Mesendoderm (in vitro differentiated cells): ENCODE data around the gene ZNF837.
A peak's percentile ranks its signal among the peaks of the same experiment; 100 is the strongest.

Source experiments
- DNase-seq: peaks from one replicate; pipeline ENCODE4 v3.0.0; 2013
- H2AK5ac ChIP-seq: 2 replicates; pipeline ENCODE4 v1.6.1; 2013; ENCODE audit warnings: low read length, inconsistent platforms
- H2BK120ac ChIP-seq: 2 replicates; pipeline ENCODE4 v1.6.1; 2013; ENCODE audit warnings: low read depth, mild to moderate bottlenecking, low read length, moderate library complexity, mixed read lengths
- H2BK15ac ChIP-seq: replicated peaks from 2 replicates; pipeline ENCODE4 v1.6.1; 2013; ENCODE audit warnings: low read depth, mild to moderate bottlenecking, moderate library complexity
- H2BK5ac ChIP-seq: 2 replicates; pipeline ENCODE4 v1.6.1; 2013; ENCODE audit warnings: low read length, inconsistent platforms
- H3K18ac ChIP-seq: 2 replicates; pipeline ENCODE4 v1.6.1; 2013; ENCODE audit warnings: mild to moderate bottlenecking, low read length, mixed read lengths
- H3K23ac ChIP-seq: one replicate; pipeline ENCODE4 v1.6.1; 2013; ENCODE audit warnings: low read length
- H3K27ac ChIP-seq: 2 replicates; pipeline ENCODE4 v1.5.1; 2013; ENCODE audit warnings: low read depth, mild to moderate bottlenecking, inconsistent platforms, low read length, moderate library complexity
- H3K27me3 ChIP-seq: 2 replicates; pipeline ENCODE4 v1.6.1; 2013; ENCODE audit warnings: low read length, control low read depth, mild to moderate bottlenecking, inconsistent platforms; ENCODE audit not compliant: insufficient read depth, poor library complexity
- H3K36me3 ChIP-seq: 2 replicates; pipeline ENCODE4 v1.6.1; 2013; ENCODE audit warnings: low read length, inconsistent platforms; ENCODE audit not compliant: control insufficient read depth, insufficient read depth
- H3K4ac ChIP-seq: one replicate; pipeline ENCODE4 v1.6.1; 2013; ENCODE audit warnings: low read depth, mild to moderate bottlenecking, low read length, moderate library complexity
- H3K4me1 ChIP-seq: 2 replicates; pipeline ENCODE4 v1.6.1; 2013; ENCODE audit warnings: low read depth, low read length, inconsistent platforms; ENCODE audit not compliant: control insufficient read depth
- H3K4me2 ChIP-seq: 2 replicates; pipeline ENCODE4 v1.6.1; 2013; ENCODE audit warnings: low read length
- H3K4me3 ChIP-seq: 2 replicates; pipeline ENCODE4 v1.5.1; 2013; ENCODE audit warnings: mild to moderate bottlenecking, low read length
- H3K56ac ChIP-seq: one replicate; pipeline ENCODE4 v1.6.1; 2013; ENCODE audit warnings: low read length
- H3K79me1 ChIP-seq: 2 replicates; pipeline ENCODE4 v1.6.1; 2013; ENCODE audit warnings: low read length, inconsistent platforms
- H3K79me2 ChIP-seq: 2 replicates; pipeline ENCODE4 v1.6.1; 2013; ENCODE audit warnings: mild to moderate bottlenecking, low read length; ENCODE audit not compliant: control insufficient read depth, insufficient read depth
- H3K9ac ChIP-seq: 2 replicates; pipeline ENCODE4 v1.6.1; 2013; ENCODE audit warnings: low read length, inconsistent platforms
- H4K5ac ChIP-seq: one replicate; pipeline ENCODE4 v1.6.1; 2013; ENCODE audit warnings: low read length
- H4K8ac ChIP-seq: one replicate; pipeline ENCODE4 v1.6.1; 2013; ENCODE audit warnings: low read depth, mild to moderate bottlenecking, control low read depth, low read length, moderate library complexity
- WGBS: extraction: QIAGEN DNeasy Blood & Tissue Kit; methylation state at CpG from one replicate; pipeline ENCODE4 v1.1.7; 2013; ENCODE audit warnings: low lambda C conversion rate, missing lambda C conversion rate; ENCODE audit not compliant: insufficient coverage; ENCODE audit errors: extremely low coverage; 5-methylcytosine and 5-hydroxymethylcytosine counted together

Gene ZNF837

GRCh38 chr19:58345558-58345957, 35.3 kb downstream of the ZNF837 start:
- H3K36me3 ChIP-seq, result no peaks in the 10 kb centered on the region
- H3K56ac ChIP-seq, result no peak overlapping the region
- H3K23ac ChIP-seq, result no peak overlapping the region
- H3K4me3 ChIP-seq, result no peak overlapping the region
- H2AK5ac ChIP-seq, result no peak overlapping the region
- no peak overlapping the region for H2BK5ac ChIP-seq
- no peak overlapping the region for H3K9ac ChIP-seq
- no peak overlapping the region for H2BK120ac ChIP-seq
- WGBS, result no CpG with 5 or more reads among the region's 5 CpGs
- no peak overlapping the region for H3K4ac ChIP-seq
- H3K18ac ChIP-seq, result no peak overlapping the region
- H3K79me1 ChIP-seq, result no peaks in the 10 kb centered on the region
- no peak for DNase-seq
- no peak overlapping the region for H3K27ac ChIP-seq
- no peaks in the 10 kb centered on the region for H3K4me1 ChIP-seq
- no peak overlapping the region for H2BK15ac ChIP-seq
- no peak overlapping the region for H4K5ac ChIP-seq
- H3K27me3 ChIP-seq, result no peaks in the 10 kb centered on the region
- H3K4me2 ChIP-seq, result no peak overlapping the region
- H4K8ac ChIP-seq, result no peak overlapping the region
- H3K79me2 ChIP-seq, result no peaks in the 10 kb centered on the region

GRCh38 chr19:58338825-58339558, 41.8 kb downstream of the ZNF837 start:
- no CpG with 5 or more reads among the region's 30 CpGs for WGBS
- H3K4ac ChIP-seq, result no peak overlapping the region

GRCh38 chr19:58338336-58338735, 42.5 kb downstream of the ZNF837 start:
- H3K79me2 ChIP-seq, result no peaks in the 10 kb centered on the region
- H3K18ac ChIP-seq, result no peak overlapping the region
- H4K8ac ChIP-seq, result no peak overlapping the region
- H3K4me2 ChIP-seq, result no peak overlapping the region
- H4K5ac ChIP-seq, result no peak overlapping the region
- H3K4me3 ChIP-seq, result no peak overlapping the region
- H2AK5ac ChIP-seq, result no peak overlapping the region
- no peak overlapping the region for H2BK120ac ChIP-seq
- H3K23ac ChIP-seq, result no peak overlapping the region
- no peak overlapping the region for H3K27ac ChIP-seq
- no peaks in the 10 kb centered on the region for H3K27me3 ChIP-seq
- H3K4ac ChIP-seq, result no peak overlapping the region
- no CpG with 5 or more reads among the region's 11 CpGs for WGBS
- no peak overlapping the region for H3K56ac ChIP-seq
- H3K4me1 ChIP-seq, result no peaks in the 10 kb centered on the region
- no peaks in the 10 kb centered on the region for H3K36me3 ChIP-seq
- no peak overlapping the region for H2BK5ac ChIP-seq
- no peak overlapping the region for H2BK15ac ChIP-seq
- no peaks in the 10 kb centered on the region for H3K79me1 ChIP-seq
- no peak for DNase-seq
- no peak overlapping the region for H3K9ac ChIP-seq

More at GRCh38 chr19:58338825-58339558, 41.8 kb downstream of the ZNF837 start:
- Histone ChIP-seq H3K9ac (no peak overlapping the region), H3K56ac (no peak overlapping the region), H3K27me3 (no peaks in the 10 kb centered on the region), H4K5ac (no peak overlapping the region), H2BK5ac (no peak overlapping the region), H3K79me2 (no peaks in the 10 kb centered on the region), H2BK15ac (no peak overlapping the region), H3K79me1 (no peaks in the 10 kb centered on the region), H2BK120ac (no peak overlapping the region), H3K36me3 (no peaks in the 10 kb centered on the region), H3K4me2 (no peak overlapping the region), H2AK5ac (no peak overlapping the region), H3K27ac (no peak overlapping the region), H3K4me3 (no peak overlapping the region), H3K23ac (no peak overlapping the region), H3K18ac (no peak overlapping the region), H3K4me1 (no peaks in the 10 kb centered on the region), H4K8ac (no peak overlapping the region)
- peak; percentile 59 for DNase-seq

GRCh38 chr19:58336820-58337219, 44.0 kb downstream of the ZNF837 start:
- no peak overlapping the region for H3K56ac ChIP-seq
- no peak overlapping the region for H2BK120ac ChIP-seq
- no peak overlapping the region for H3K4ac ChIP-seq
- no peak for DNase-seq
- H2BK5ac ChIP-seq, result no peak overlapping the region
- H4K8ac ChIP-seq, result no peak overlapping the region
- no peak overlapping the region for H3K4me3 ChIP-seq
- H3K79me1 ChIP-seq, result no peaks in the 10 kb centered on the region
- no peak overlapping the region for H3K27ac ChIP-seq
- H2BK15ac ChIP-seq, result no peak overlapping the region
- no peak overlapping the region for H4K5ac ChIP-seq
- H3K79me2 ChIP-seq, result no peaks in the 10 kb centered on the region
- no peaks in the 10 kb centered on the region for H3K4me1 ChIP-seq
- H3K9ac ChIP-seq, result no peak overlapping the region
- no peak overlapping the region for H3K4me2 ChIP-seq
- H3K18ac ChIP-seq, result no peak overlapping the region
- no peaks in the 10 kb centered on the region for H3K36me3 ChIP-seq
- no CpG with 5 or more reads among the region's 4 CpGs for WGBS
- no peak overlapping the region for H3K23ac ChIP-seq
- no peaks in the 10 kb centered on the region for H3K27me3 ChIP-seq
- no peak overlapping the region for H2AK5ac ChIP-seq

GRCh38 chr19:58336216-58336615, 44.6 kb downstream of the ZNF837 start:
- H2AK5ac ChIP-seq, result no peak overlapping the region
- H3K79me2 ChIP-seq, result no peaks in the 10 kb centered on the region
- no peak overlapping the region for H3K9ac ChIP-seq
- H3K4me2 ChIP-seq, result no peak overlapping the region
- H3K23ac ChIP-seq, result no peak overlapping the region
- H3K79me1 ChIP-seq, result no peaks in the 10 kb centered on the region
- H3K36me3 ChIP-seq, result no peaks in the 10 kb centered on the region
- H4K5ac ChIP-seq, result no peak overlapping the region
- H3K27me3 ChIP-seq, result no peaks in the 10 kb centered on the region
- H4K8ac ChIP-seq, result no peak overlapping the region
- H3K18ac ChIP-seq, result no peak overlapping the region
- H3K27ac ChIP-seq, result no peak overlapping the region
- H3K56ac ChIP-seq, result no peak overlapping the region
- no peak overlapping the region for H3K4ac ChIP-seq
- no peak for DNase-seq
- no peak overlapping the region for H2BK120ac ChIP-seq
- H2BK5ac ChIP-seq, result no peak overlapping the region
- H3K4me3 ChIP-seq, result no peak overlapping the region
- no CpG with 5 or more reads among the region's 1 CpG for WGBS
- no peaks in the 10 kb centered on the region for H3K4me1 ChIP-seq
- no peak overlapping the region for H2BK15ac ChIP-seq

- Histone ChIP-seq H3K56ac (no peak overlapping the region), H4K5ac (no peak overlapping the region), H3K4me3 (no peak overlapping the region), H3K4me1 (no peaks in the 10 kb centered on the region), H2AK5ac (no peak overlapping the region), H3K27me3 (no peaks in the 10 kb centered on the region), H3K36me3 (no peaks in the 10 kb centered on the region), H3K4ac (no peak overlapping the region), H3K27ac (no peak overlapping the region), H2BK15ac (no peak overlapping the region), H2BK5ac (no peak overlapping the region), H3K18ac (no peak overlapping the region), H3K79me2 (no peaks in the 10 kb centered on the region), H4K8ac (no peak overlapping the region), H3K79me1 (no peaks in the 10 kb centered on the region), H3K4me2 (no peak overlapping the region), H2BK120ac (no peak overlapping the region), H3K23ac (no peak overlapping the region), H3K9ac (no peak overlapping the region)
- no CpG with 5 or more reads among the region's 3 CpGs for WGBS
- DNase-seq, result no peak
These were observed 45.2 kb downstream of the ZNF837 start for GRCh38 chr19:58335630-58336029.
